CD4-positive, alpha-beta T cell (primary cell): ENCODE results near the gene TMEM168. TPM values are rescaled to one million over a fixed set of nuclear protein-coding genes. Genes with fewer than 3 reads are reported as not detected.
A peak's percentile ranks its signal among the peaks of the same experiment; 100 is the strongest.

Source experiments
- ATAC-seq: fragments of 200-7000 bp; cut with Tn5 transposase; one replicate; pipeline ENCODE4 v1.10.0; 2022; ENCODE audit warnings: mild to moderate bottlenecking; ENCODE audit not compliant: poor library complexity
- CTCF ChIA-PET: fragments of 350-600 bp; sonication (Branson Sonifier 250); formaldehyde crosslinking; loops from one replicate; lab custom pipeline; 2021; ENCODE audit warnings: antibody characterized with exemption, inconsistent platforms; lab: Charles Lee
- POLR2A ChIA-PET: fragments of 350-600 bp; sonication (Branson Sonifier 250); formaldehyde crosslinking; loops from one replicate; lab custom pipeline; 2021; ENCODE audit warnings: antibody characterized with exemption, inconsistent platforms; lab: Charles Lee
- DNase-seq, 14 experiments: peaks; one replicate each; pipeline ENCODE4 v3.0.0-alpha.2; 2013 to 2020; ENCODE audit warnings: mixed read lengths in 2 of 14
- H3K27ac ChIP-seq, 2 donors: one replicate each; pipeline versions ENCODE4 v1.5.1 to v1.7.0; 2013; ENCODE audit warnings: low read length in 2 of 2, low read depth in 1 of 2, mild to moderate bottlenecking in 1 of 2
- H3K27me3 ChIP-seq, 2 experiments: 1 replicate in 1 of 2; 2 replicates in 1 of 2; pipeline versions ENCODE4 v1.6.1 to v1.7.0; 2013; ENCODE audit warnings: low read length in 2 of 2, control low read depth in 1 of 2, mild to moderate bottlenecking in 1 of 2, moderate library complexity in 1 of 2; ENCODE audit not compliant: insufficient read depth in 2 of 2, control insufficient read depth in 1 of 2
- H3K36me3 ChIP-seq: one replicate; pipeline ENCODE4 v1.6.1; 2013; ENCODE audit warnings: low read length, control low read depth; ENCODE audit not compliant: insufficient read depth
- H3K4me1 ChIP-seq: one replicate; pipeline ENCODE4 v1.6.1; 2013; ENCODE audit warnings: low read length, control low read depth; ENCODE audit not compliant: insufficient read depth
- H3K4me3 ChIP-seq: one replicate; pipeline ENCODE4 v1.5.1; 2013; ENCODE audit warnings: mild to moderate bottlenecking, low read length, moderate library complexity
- H3K9me3 ChIP-seq, 2 experiments: 1 replicate in 1 of 2; 2 replicates in 1 of 2; pipeline versions ENCODE4 v1.6.1 to v1.7.0; 2013; ENCODE audit warnings: low read length in 2 of 2, mild to moderate bottlenecking in 2 of 2, control low read depth in 1 of 2, moderate library complexity in 1 of 2; ENCODE audit not compliant: control insufficient read depth in 1 of 2, insufficient read depth in 1 of 2
- H3K27ac Mint-ChIP-seq: one replicate; pipeline ENCODE4 v1.8.0; 2020; ENCODE audit warnings: mixed read lengths
- H3K27me3 Mint-ChIP-seq: one replicate; pipeline ENCODE4 v1.8.0; 2021; ENCODE audit warnings: mixed read lengths
- H3K36me3 Mint-ChIP-seq: one replicate; pipeline ENCODE4 v1.8.0; 2021; ENCODE audit warnings: low read depth, mixed read lengths
- H3K4me1 Mint-ChIP-seq: one replicate; pipeline ENCODE4 v1.8.0; 2021; ENCODE audit warnings: low read depth, mixed read lengths
- H3K4me3 Mint-ChIP-seq: one replicate; pipeline ENCODE4 v1.8.0; 2020; ENCODE audit warnings: mild to moderate bottlenecking, mixed read lengths
- H3K9me3 Mint-ChIP-seq: one replicate; pipeline ENCODE4 v1.8.0; 2020; ENCODE audit warnings: mixed read lengths
- CTCF ChIP-seq: fragments of 200-600 bp; IDR thresholded peaks from one replicate; pipeline ENCODE4 v1.8.0; 2022; ENCODE audit warnings: antibody characterized with exemption, mild to moderate bottlenecking
- intact Hi-C, 2 experiments: fragments of 100-400 bp; cut with DNase I in 1 of 2; cut with micrococcal nuclease in 1 of 2; formaldehyde crosslinking; loops; one replicate each; pipeline versions ENCODE4 v1.15.1 to v1.9.0; 2023 to 2025; cut with DNase I, micrococcal nuclease
- total RNA-seq, 174 experiments: library from RNA in 2 of 174; stranded (reverse) in 2 of 174; gene quantifications; one replicate each; pipeline ENCODE4 v1.2.3 and lab custom pipeline; 2021 to 2026

The TMEM168 gene
- total RNA-seq, 2 experiments from 2014 or later = 11.5 to 11.9 TPM

GRCh38 chr7:112792441-112792840 is 2.2 kb upstream of the TMEM168 start:
- ATAC-seq (no peak), DNase-seq (no peak)
- Histone ChIP-seq H3K4me3 (no peak overlapping the region), H3K9me3 (no peaks in the 10 kb centered on the region), H3K4me1 (peaks cover 20% of the 10 kb centered on the region), H3K27ac (no peak overlapping the region), H3K36me3 (no peaks in the 10 kb centered on the region), H3K27me3 (no peaks in the 10 kb centered on the region)
- no peaks in the 10 kb centered on the region for H3K9me3 Mint-ChIP-seq
- H3K4me1 Mint-ChIP-seq = peaks cover 29% of the 10 kb centered on the region
- no peak for TF ChIP-seq CTCF
- peaks cover 19% of the 10 kb centered on the region for H3K36me3 Mint-ChIP-seq
- ChIA-PET CTCF (no interaction called here), POLR2A (no interaction called here)
- intact Hi-C loops = loop anchor here (2.0 to 10.0 kb wide), 3 partner anchors 326 to 345 kb away; partner anchors contain the start of genes IFRD1 (in 1 of the 2) and SMIM30 (in 1 of the 2)
- H3K4me3 Mint-ChIP-seq = peak overlapping the region; percentile 79
- H3K27ac Mint-ChIP-seq = peak overlapping the region; percentile 8
- no peaks in the 10 kb centered on the region for H3K27me3 Mint-ChIP-seq

GRCh38 chr7:112791465-112792168 is 1.4 kb upstream of the TMEM168 start:
- Mint-ChIP-seq H3K36me3 (peaks cover 25% of the 10 kb centered on the region), H3K9me3 (no peaks in the 10 kb centered on the region), H3K27ac (peak overlapping the region; percentile 77), H3K4me3 (peak overlapping the region; percentile 92), H3K4me1 (peaks cover 36% of the 10 kb centered on the region), H3K27me3 (no peaks in the 10 kb centered on the region)
- H3K4me1 ChIP-seq = peaks cover 22% of the 10 kb centered on the region
- no peak overlapping the region for H3K27ac ChIP-seq
- POLR2A ChIA-PET = interaction anchor here (0.6 to 2.5 kb wide), 2 partner anchors 141 to 148 kb away, joined by 3 to 11 read pairs; a partner anchor contains a TSS
- H3K4me3 ChIP-seq = no peak overlapping the region
- ATAC-seq (no peak), DNase-seq (no peak)
- no peaks in the 10 kb centered on the region for H3K9me3 ChIP-seq
- H3K27me3 ChIP-seq = no peaks in the 10 kb centered on the region
- intact Hi-C loops = loop anchor here (2.0 to 10.0 kb wide), 4 partner anchors 147 to 344 kb away; partner anchors contain the start of genes IFRD1 (in 1 of the 2) and SMIM30 (in 1 of the 2)
- no peaks in the 10 kb centered on the region for H3K36me3 ChIP-seq
- CTCF ChIA-PET = no interaction called here
- TF ChIP-seq CTCF = no peak

- Histone ChIP-seq H3K4me3 (peak overlapping the region; percentile 95), H3K27me3 (no peaks in the 10 kb centered on the region), H3K36me3 (no peaks in the 10 kb centered on the region), H3K4me1 (peaks cover 22% of the 10 kb centered on the region), H3K9me3 (no peaks in the 10 kb centered on the region), H3K27ac (peak overlapping the region in 1 of 2 donors; percentile 15)
- ChIA-PET CTCF (no interaction called here), POLR2A (interaction anchor here (1.2 to 2.5 kb wide), 3 partner anchors 9 to 149 kb away, joined by 3 to 11 read pairs (median 6); a partner anchor contains a TSS)
- H3K4me1 Mint-ChIP-seq = peaks cover 43% of the 10 kb centered on the region
- no peaks in the 10 kb centered on the region for H3K27me3 Mint-ChIP-seq
- peak overlapping the region; percentile 92 for H3K4me3 Mint-ChIP-seq
- no peaks in the 10 kb centered on the region for H3K9me3 Mint-ChIP-seq
- peaks cover 31% of the 10 kb centered on the region for H3K36me3 Mint-ChIP-seq
- ATAC-seq = peak; percentile 11
- no peak for TF ChIP-seq CTCF
- intact Hi-C loops = loop anchor here (2.0 to 10.0 kb wide), 3 partner anchors 148 to 343 kb away; partner anchors contain the start of gene IFRD1 (in 1 of the 2)
- no peak for DNase-seq
- H3K27ac Mint-ChIP-seq = peak overlapping the region; percentile 77
Observed at GRCh38 chr7:112790586-112791003, 402 bp upstream of the TMEM168 start.
